ENCODE results near the gene ESYT1. TPM values are rescaled to one million over a fixed set of nuclear protein-coding genes. Genes with fewer than 3 reads are reported as not detected.
A peak's percentile ranks its signal among the peaks of the same experiment; 100 is the strongest.

Gene ESYT1, protein sequence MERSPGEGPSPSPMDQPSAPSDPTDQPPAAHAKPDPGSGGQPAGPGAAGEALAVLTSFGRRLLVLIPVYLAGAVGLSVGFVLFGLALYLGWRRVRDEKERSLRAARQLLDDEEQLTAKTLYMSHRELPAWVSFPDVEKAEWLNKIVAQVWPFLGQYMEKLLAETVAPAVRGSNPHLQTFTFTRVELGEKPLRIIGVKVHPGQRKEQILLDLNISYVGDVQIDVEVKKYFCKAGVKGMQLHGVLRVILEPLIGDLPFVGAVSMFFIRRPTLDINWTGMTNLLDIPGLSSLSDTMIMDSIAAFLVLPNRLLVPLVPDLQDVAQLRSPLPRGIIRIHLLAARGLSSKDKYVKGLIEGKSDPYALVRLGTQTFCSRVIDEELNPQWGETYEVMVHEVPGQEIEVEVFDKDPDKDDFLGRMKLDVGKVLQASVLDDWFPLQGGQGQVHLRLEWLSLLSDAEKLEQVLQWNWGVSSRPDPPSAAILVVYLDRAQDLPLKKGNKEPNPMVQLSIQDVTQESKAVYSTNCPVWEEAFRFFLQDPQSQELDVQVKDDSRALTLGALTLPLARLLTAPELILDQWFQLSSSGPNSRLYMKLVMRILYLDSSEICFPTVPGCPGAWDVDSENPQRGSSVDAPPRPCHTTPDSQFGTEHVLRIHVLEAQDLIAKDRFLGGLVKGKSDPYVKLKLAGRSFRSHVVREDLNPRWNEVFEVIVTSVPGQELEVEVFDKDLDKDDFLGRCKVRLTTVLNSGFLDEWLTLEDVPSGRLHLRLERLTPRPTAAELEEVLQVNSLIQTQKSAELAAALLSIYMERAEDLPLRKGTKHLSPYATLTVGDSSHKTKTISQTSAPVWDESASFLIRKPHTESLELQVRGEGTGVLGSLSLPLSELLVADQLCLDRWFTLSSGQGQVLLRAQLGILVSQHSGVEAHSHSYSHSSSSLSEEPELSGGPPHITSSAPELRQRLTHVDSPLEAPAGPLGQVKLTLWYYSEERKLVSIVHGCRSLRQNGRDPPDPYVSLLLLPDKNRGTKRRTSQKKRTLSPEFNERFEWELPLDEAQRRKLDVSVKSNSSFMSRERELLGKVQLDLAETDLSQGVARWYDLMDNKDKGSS
- 164 and 216 TPM in 2 replicates for total RNA-seq (2014; rRNA removed; shearing (Covaris generic))
- polyA plus RNA-seq (2016; fragmentation: Nextera tagmentation; extraction: Ambion mirVana): 108 and 115 TPM in 2 replicates

DNA sequence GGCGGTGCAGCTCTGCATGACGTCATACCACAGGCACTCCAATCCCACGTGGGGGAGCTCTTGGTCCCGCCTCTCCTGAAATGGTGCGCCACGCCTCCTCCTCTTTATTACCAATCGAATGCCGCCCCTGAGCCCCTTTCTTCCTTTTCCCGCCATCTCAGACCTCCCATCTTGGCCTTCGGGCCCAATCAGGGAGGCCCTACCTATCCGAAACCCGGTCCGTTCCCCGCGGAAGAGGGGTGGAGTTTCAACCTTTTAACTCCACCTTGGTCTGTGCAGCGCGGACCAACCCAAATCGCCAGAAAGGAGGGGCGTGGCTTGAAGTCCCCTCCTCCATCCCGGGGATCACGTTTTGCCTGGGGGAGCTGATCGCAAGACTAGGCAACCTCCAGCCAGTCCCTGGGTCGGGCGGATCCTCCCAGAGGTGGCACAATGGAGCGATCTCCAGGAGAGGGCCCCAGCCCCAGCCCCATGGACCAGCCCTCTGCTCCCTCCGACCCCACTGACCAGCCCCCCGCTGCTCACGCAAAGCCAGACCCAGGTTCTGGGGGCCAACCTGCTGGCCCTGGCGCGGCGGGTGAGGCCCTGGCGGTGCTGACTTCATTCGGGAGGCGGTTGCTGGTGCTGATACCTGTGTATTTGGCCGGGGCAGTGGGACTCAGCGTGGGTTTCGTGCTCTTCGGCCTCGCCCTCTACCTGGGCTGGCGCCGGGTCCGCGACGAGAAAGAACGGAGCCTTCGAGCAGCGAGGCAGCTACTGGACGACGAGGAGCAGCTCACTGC lies at the start of gene ESYT1:
ESYT1 (plus strand) TSS at position 380 of the 782 bp plus-strand sequence; CDS start at position 433, 53 bp downstream.
- peak within 1 kb of the TSS; percentile 84 for H3K9ac ChIP-seq
- peak within 1 kb of the TSS; percentile 76 for H2AFZ ChIP-seq
- no peaks in the 10 kb centered on the region for H3K9me2 ChIP-seq (ENCODE audit: insufficient read depth)
- H3K4me3 ChIP-seq: peak within 1 kb of the TSS; percentile 95
- no peaks in the 10 kb centered on the region for H3K27me3 ChIP-seq (replicated peaks; ENCODE audit: insufficient read depth)
- peak; percentile 100 for DNase-seq
- H3K4me1 ChIP-seq (ENCODE audit: insufficient read depth): peaks cover 20% of the 10 kb centered on the region
- TF ChIP-seq EZH2phosphoT487 (IDR thresholded peaks at IDR 0.05; ENCODE audit: insufficient read depth, low read depth): no peak
- TF ChIP-seq EZH2 (IDR thresholded peaks at IDR 0.05; ENCODE audit: insufficient read depth, poor library complexity, severe bottlenecking): no peak
- in situ Hi-C loops (cut with MboI): no loop called here
- H3F3A ChIP-seq (ENCODE audit: insufficient read depth): peaks cover 32% of the 10 kb centered on the region
- H3K9me3 ChIP-seq (ENCODE audit: low read depth): no peaks in the 10 kb centered on the region
- H4K20me1 ChIP-seq (ENCODE audit: insufficient read depth): no peaks in the 10 kb centered on the region
- H3K27ac ChIP-seq: peak within 1 kb of the TSS; percentile 81
- H3K79me2 ChIP-seq (ENCODE audit: insufficient read depth): peaks cover 67% of the 10 kb centered on the region
- H3K4me2 ChIP-seq (ENCODE audit: unreplicated experiment): peak within 1 kb of the TSS; percentile 99
- 1% methylated on average over 44 to 46 of the region's 49 CpGs for WGBS, 2 experiments (ENCODE audit: low coverage in 1 of 2, low lambda C conversion rate in 2 of 2, missing lambda C conversion rate in 2 of 2)
- H3K36me3 ChIP-seq (ENCODE audit: low read depth): peaks cover 15% of the 10 kb centered on the region; the same call in 1 of the 2 replicates

DNA sequence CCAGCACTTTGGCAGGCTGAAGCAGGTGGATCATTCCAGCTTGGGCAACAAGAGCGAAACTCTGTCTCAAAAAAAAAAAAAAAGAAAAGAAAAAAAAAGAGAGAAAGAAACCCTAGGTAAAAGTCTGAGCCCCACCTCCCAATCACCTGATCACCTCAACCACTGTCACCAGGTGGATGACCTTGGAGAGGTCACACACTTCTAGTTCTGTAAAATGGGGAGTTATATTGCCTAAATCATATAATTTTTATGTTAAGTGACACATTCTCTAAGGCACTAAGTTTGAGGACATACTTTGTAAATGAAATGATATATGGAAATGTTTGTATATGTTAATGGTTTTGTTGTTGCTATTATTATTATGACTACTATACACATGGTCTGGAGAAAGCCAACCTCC lies 49.6 kb upstream of the ESYT1 start:
- Histone ChIP-seq H3K9ac (no peak overlapping the region), H3K27ac (no peak overlapping the region), H4K20me1 (ENCODE audit: insufficient read depth) (no peaks in the 10 kb centered on the region), H3K79me2 (ENCODE audit: insufficient read depth) (no peaks in the 10 kb centered on the region), H3K9me3 (ENCODE audit: low read depth) (no peaks in the 10 kb centered on the region), H2AFZ (peak overlapping the region; percentile 91), H3K4me3 (no peak overlapping the region), H3K4me2 (ENCODE audit: unreplicated experiment) (no peak overlapping the region), H3F3A (ENCODE audit: insufficient read depth) (peaks cover 6% of the 10 kb centered on the region), H3K4me1 (ENCODE audit: insufficient read depth) (no peaks in the 10 kb centered on the region), H3K36me3 (ENCODE audit: low read depth) (no peaks in the 10 kb centered on the region), H3K9me2 (ENCODE audit: insufficient read depth) (no peaks in the 10 kb centered on the region), H3K27me3 (replicated peaks; ENCODE audit: insufficient read depth) (no peaks in the 10 kb centered on the region; the same call in 1 of the 2 replicates)
- in situ Hi-C loops (cut with MboI): no loop called here
- DNase-seq: no peak
- TF ChIP-seq EZH2phosphoT487 (IDR thresholded peaks at IDR 0.05; ENCODE audit: insufficient read depth, low read depth) (no peak), EZH2 (IDR thresholded peaks at IDR 0.05; ENCODE audit: insufficient read depth, poor library complexity, severe bottlenecking) (no peak)
- 100% methylated on average over 1 of the region's 1 CpG for WGBS, 2 experiments (ENCODE audit: low coverage in 1 of 2, low lambda C conversion rate in 2 of 2, missing lambda C conversion rate in 2 of 2)

DNA sequence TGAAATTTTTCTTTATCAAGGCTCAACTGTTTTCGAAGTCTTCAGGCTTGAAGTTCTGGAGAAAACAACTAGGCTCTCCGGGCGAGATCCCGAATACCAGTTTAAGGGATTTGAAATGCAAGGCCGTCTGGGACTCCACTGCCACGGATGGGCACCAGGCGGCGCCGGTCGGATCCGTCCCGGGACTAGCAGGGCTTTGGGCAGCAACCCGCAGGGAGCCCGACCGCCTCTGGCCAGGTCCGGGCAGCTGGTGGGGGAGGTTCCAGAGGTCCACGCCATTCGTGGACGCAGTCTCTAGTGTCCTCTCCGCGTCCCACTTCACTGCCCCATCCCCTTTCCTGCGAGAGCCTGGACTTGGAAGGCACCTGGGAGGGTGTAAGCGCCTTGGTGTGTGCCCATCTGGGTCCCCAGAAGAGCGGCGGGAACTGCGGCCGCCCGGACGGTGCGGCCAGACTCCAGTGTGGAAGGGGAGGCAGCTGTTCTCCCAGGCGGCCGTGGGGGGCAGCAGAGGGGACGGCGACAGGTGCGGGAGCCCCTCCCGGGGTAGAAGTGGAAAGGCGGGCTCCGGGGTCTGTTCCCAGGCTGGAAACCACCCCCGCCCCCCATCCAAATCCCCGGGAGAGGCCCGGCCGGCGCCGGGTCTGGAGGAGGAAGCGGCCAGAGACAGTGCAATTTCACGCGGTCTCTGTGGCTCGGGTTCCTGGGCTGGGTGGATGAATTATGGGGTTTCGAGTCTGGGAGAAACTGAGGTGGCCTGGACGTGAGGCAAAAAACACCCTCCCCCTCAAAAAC lies 48.9 kb upstream of the ESYT1 start:
- Histone ChIP-seq H3K9me2 (ENCODE audit: insufficient read depth) (no peaks in the 10 kb centered on the region), H3K27ac (peak overlapping the region; percentile 19; the same call in 1 of the 2 replicates), H2AFZ (peak overlapping the region; percentile 91), H3K9ac (peak overlapping the region; percentile 60), H3K9me3 (ENCODE audit: low read depth) (no peaks in the 10 kb centered on the region), H3K4me3 (peak overlapping the region; percentile 75), H3K27me3 (replicated peaks; ENCODE audit: insufficient read depth) (no peaks in the 10 kb centered on the region; the same call in 1 of the 2 replicates), H4K20me1 (ENCODE audit: insufficient read depth) (no peaks in the 10 kb centered on the region), H3F3A (ENCODE audit: insufficient read depth) (peaks cover 6% of the 10 kb centered on the region), H3K4me1 (ENCODE audit: insufficient read depth) (no peaks in the 10 kb centered on the region), H3K4me2 (ENCODE audit: unreplicated experiment) (peak overlapping the region; percentile 90), H3K36me3 (ENCODE audit: low read depth) (no peaks in the 10 kb centered on the region), H3K79me2 (ENCODE audit: insufficient read depth) (no peaks in the 10 kb centered on the region)
- DNase-seq: peak; percentile 93
- in situ Hi-C loops (cut with MboI): no loop called here
- WGBS, 2 experiments (ENCODE audit: low coverage in 1 of 2, low lambda C conversion rate in 2 of 2, missing lambda C conversion rate in 2 of 2): 1 to 2% methylated on average over 42 to 49 of the region's 50 CpGs
- no peak for TF ChIP-seq EZH2phosphoT487 (IDR thresholded peaks at IDR 0.05; ENCODE audit: insufficient read depth, low read depth)
- TF ChIP-seq EZH2 (IDR thresholded peaks at IDR 0.05; ENCODE audit: insufficient read depth, poor library complexity, severe bottlenecking): no peak
